Left cardiac atrium (tissue), 4 donors: ENCODE data around the gene APBB2. TPM values are rescaled to one million over a fixed set of nuclear protein-coding genes. Genes with fewer than 3 reads are reported as not detected.
A peak's percentile ranks its signal among the peaks of the same experiment; 100 is the strongest.

Experiments
- ATAC-seq, 2 donors: fragments of 200-7000 bp; cut with Tn5 transposase; one replicate each; pipeline ENCODE4 v1.9.1; 2020; ENCODE audit warnings: mild to moderate bottlenecking in 2 of 2, moderate library complexity in 2 of 2
- DNase-seq: peaks from one replicate; pipeline ENCODE4 v3.0.0-alpha.2; 2020
- intact Hi-C, 2 donors: fragments of 100-400 bp; cut with DNase I; formaldehyde crosslinking; loops; one replicate each; pipeline versions ENCODE4 v1.14.1 to v1.15.1; 2022 to 2023
- total RNA-seq, 2 donors: library from RNA; stranded (reverse); fragmentation: NEBNext Ultra II Directional; extraction: Animal tissue kit (Norgen Biotek cat#: 25700); gene quantifications; one replicate each; pipeline ENCODE4 v1.2.1, GENCODE V29; 2021
- donor health status: DM: no; HTN: yes; CAD: no.
- donor health status: DM: no; HTN: yes; CAD: no; lungs with severe emphysema.
- donor health status: DM: yes; HTN: yes; CAD: no.
- donor health status: Dilated cardiomyopathy.

Gene APBB2
- total RNA-seq, 2 donors from 2014 or later = 53.0 to 56.5 TPM

DNA sequence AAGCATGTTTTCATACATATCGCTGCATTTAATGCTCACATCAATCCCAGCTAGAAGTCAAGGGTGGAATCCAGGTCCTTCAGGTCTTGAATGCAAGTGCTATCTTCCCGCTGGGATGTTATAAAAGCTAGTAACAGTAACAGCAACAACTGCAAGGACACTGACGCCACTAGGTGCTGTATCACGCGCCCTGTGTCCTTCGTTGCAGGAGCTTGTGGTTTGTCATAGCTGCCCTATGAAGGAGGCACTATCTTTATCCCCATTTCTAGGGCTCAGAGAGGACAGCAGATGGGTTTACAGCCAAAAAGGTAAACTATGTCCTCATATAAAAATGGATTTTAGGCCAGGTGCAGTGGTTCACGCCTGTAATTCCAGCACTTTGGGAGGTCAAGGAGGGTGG lies 261.7 kb downstream of the APBB2 start:
- no peak for DNase-seq
- intact Hi-C loops = no loop called here
- ATAC-seq = no peak

- intact Hi-C loops = no loop called here
- DNase-seq (no peak), ATAC-seq (no peak)
Measured at GRCh38 chr4:40952217-40952616, 262.1 kb downstream of the APBB2 start.

DNA sequence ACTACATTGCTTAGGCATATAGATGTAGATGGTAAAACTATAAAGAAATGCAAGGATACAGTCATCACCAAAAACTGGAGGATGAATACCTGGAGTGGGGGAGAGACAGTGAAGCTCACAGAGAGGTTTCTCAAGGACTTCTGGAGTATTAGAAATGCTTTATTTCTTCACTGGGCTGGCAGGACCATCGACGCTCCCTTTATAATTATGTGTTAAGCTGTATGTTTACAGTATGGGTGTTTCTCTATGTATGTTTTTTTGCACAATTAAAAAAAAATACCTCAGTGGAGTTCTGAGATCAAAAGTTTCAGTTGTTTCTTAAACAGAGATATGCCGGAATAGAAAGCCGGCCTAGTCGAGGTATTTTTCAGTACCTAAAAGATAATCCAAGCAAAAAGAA lies 263.3 kb downstream of the APBB2 start:
- ATAC-seq (no peak), DNase-seq (no peak)
- intact Hi-C loops = no loop called here

GRCh38 chr4:40949358-40950100 lies 264.8 kb downstream of the APBB2 start:
- intact Hi-C loops = no loop called here
- DNase-seq (no peak), ATAC-seq (no peak)

- ATAC-seq = no peak
- intact Hi-C loops = no loop called here
- DNase-seq = no peak
Measured at GRCh38 chr4:40948014-40948413, 266.3 kb downstream of the APBB2 start.

DNA sequence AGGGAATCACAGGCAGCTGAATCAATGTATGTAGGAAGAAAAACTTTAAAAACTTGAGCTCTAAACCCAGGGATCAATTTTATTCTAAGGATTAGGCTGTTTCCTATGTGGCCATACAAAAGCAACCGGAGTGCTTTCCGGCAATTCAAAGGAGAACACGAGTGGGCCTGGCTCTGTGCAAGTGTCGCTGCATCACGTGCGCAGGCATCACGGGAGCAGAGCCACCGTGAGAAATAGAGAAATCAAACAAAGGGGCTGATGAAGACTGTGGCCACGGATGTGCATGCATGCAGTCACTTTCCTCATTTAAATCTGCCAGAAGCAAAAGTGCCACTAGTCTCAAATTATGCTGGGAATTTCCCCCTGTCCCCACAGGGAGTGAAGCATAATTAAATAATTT lies 267.7 kb downstream of the APBB2 start:
- ATAC-seq (no peak), DNase-seq (no peak)
- intact Hi-C loops = no loop called here

GRCh38 chr4:40940756-40941155 lies 273.6 kb downstream of the APBB2 start:
- intact Hi-C loops = no loop called here
- DNase-seq (no peak), ATAC-seq (peak in 1 of 2 donors; percentile 27)

GRCh38 chr4:40940317-40940741 lies 274.0 kb downstream of the APBB2 start:
- DNase-seq (peak; percentile 62), ATAC-seq (peak; percentile 66 to 90)
- intact Hi-C loops = no loop called here

DNA sequence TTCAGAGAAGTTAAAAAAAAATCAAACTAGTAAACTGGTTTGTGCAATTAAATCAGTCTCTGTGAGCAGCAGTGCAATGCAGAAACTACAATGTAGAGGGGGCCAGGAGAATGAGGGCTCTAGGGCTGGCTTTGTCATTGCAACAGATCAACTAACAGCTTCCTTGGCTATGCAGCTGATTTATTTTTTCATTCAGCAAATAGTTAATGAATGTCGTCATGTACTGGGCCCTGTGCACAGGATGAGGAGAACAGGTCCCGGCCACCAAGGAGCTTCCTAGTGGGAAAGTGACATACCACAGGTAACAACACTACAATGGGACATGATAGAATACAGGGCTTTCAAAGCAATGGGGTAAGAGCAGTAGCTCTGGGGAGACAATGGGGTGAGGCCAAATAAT lies 274.5 kb downstream of the APBB2 start:
- ATAC-seq (peak; percentile 14 to 32), DNase-seq (no peak)
- intact Hi-C loops = no loop called here

- no peak for ATAC-seq
- no peak for DNase-seq
- intact Hi-C loops = no loop called here
Measured at GRCh38 chr4:40938337-40938736, 276.0 kb downstream of the APBB2 start.

DNA sequence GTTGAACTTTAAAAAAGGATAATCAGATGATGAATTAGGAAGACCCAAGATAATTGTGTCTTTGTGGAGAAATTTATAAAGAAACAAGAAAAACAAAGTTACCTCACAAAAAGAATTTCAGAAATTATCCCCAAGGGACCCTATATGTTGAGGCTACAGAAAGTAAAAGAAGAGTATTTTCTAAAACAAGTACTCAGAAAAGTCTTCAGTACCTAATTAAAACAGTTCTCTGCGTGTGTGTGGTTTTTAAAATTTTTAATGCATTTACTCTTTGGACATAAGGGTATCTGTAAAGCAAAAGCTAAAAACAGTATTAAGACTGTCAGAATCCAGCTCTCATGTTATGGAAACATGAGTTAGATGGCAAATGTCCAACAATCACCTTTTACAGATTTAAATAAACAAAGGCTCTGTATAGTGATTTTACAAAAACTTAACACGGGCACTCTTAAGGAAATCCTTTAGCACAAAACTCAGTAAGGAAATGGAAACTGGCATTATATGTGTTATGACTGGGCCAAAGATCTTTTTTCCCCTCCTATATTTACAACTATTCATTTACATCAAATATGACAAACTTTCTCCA lies 277.1 kb downstream of the APBB2 start:
- DNase-seq = no peak
- no peak for ATAC-seq
- intact Hi-C loops = no loop called here

DNA sequence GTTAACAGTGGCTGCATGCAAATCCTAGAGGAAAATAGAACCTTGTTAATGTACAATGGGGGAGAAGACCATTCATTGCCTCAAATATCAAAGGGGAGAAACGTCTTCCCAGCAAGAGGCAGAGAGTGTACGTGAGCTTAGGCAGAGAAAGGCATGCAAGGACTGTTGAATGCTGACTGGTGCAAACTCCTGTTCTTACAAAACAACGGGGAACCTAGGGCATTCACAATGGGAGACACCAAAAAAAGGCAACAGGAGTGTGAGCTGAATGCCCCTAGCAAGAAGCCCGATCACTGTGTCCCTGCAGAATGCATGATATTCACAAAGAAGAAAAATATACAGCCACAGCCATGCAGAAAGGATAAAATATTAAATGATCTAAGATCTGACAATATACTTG lies 279.7 kb downstream of the APBB2 start:
- intact Hi-C loops = no loop called here
- ATAC-seq (no peak), DNase-seq (no peak)

- ATAC-seq (peak; percentile 34 to 43), DNase-seq (no peak)
- intact Hi-C loops = no loop called here
Measured at GRCh38 chr4:40933272-40934053, 280.9 kb downstream of the APBB2 start.

DNA sequence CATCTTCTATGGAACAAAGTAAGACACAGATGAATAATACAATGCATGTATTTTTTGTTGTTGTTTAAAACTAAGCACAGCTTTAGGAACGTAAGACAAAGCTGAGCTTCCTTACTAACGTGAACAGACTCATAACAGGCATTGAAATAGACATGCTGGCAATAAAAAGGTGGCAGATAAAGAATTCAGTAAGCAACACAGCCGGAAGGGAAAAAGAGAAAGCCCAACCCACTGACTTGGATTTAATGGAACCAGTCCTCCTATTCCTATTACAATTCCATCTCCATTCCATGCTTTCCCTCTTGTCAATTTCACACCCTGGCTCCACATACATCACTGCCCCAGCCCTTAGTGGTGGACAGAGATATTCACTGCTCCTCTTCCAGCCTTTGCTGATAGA lies 282.5 kb downstream of the APBB2 start:
- ATAC-seq (no peak), DNase-seq (no peak)
- intact Hi-C loops = no loop called here

- DNase-seq = no peak
Measured at GRCh38 chr4:40931238-40931637, 283.1 kb downstream of the APBB2 start.

GRCh38 chr4:40927074-40927473 lies 287.3 kb downstream of the APBB2 start:
- DNase-seq (no peak), ATAC-seq (no peak)
- intact Hi-C loops = loop anchor here (5.0 to 10.0 kb wide), 4 partner anchors 50 to 290 kb away; partner anchors contain the start of gene APBB2 (in 1 of the 2)

More at GRCh38 chr4:40931238-40931637, 283.1 kb downstream of the APBB2 start:
- no peak for ATAC-seq
- intact Hi-C loops = no loop called here

GRCh38 chr4:40924793-40925117 lies 289.6 kb downstream of the APBB2 start:
- ATAC-seq = no peak
- no peak for DNase-seq
- intact Hi-C loops = loop anchor here (5.0 to 10.0 kb wide), 4 partner anchors 53 to 293 kb away; partner anchors contain the start of gene APBB2 (in 1 of the 2)

DNA sequence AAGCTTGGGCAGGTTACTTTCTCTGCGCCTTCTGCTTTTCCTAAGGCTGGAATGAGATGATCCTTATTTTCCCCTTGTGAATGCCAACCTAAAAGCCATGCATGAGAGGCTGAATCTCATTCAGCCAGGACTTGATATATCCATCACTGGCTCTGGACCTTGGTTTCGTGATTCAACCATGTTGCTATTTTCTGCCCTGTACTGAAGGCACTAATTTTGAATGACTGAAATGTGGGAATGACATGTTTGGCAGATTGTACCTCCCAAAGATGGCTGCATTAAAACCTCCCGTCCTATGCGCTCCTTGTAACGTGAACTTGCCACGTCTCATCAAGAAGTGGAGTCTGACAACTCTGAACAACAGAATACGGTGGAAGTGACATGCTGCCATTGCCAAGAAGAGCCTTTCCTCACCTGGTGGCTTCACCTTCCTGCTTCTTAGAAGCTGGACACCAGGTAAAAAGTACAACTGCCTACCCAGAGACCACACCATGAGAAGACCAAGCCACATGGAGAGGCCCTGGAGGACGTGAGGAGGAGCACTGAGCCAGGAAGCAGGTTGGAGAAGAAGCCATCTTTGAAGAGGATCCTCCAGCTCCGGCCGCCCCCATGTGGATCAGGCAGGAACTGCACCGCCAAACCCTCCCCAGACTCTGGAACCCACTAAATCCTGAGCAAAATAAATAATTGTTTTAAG lies 290.1 kb downstream of the APBB2 start:
- intact Hi-C loops = loop anchor here in 1 of 2 donors (10.0 kb wide), 1 partner anchor 189 kb away; no protein-coding TSS in a partner anchor
- ATAC-seq (peak; percentile 62 to 67), DNase-seq (peak; percentile 68)

GRCh38 chr4:40923316-40924095 lies 290.8 kb downstream of the APBB2 start:
- DNase-seq = peak; percentile 30
- intact Hi-C loops = loop anchor here in 1 of 2 donors (10.0 kb wide), 1 partner anchor 189 kb away; no protein-coding TSS in a partner anchor
- peak; percentile 38 to 67 for ATAC-seq
